GM12878 (cell line): Measurements from ENCODE around the gene SLIT1. TPM values are rescaled to one million over a fixed set of nuclear protein-coding genes. Genes with fewer than 3 reads are reported as not detected.

ENCODE experiments used
- ATAC-seq: fragments of 200-7000 bp; cut with Tn5 transposase; 3 replicates; pipeline ENCODE4 v1.9.1; 2020; ENCODE audit warnings: mild to moderate bottlenecking, moderate library complexity
- BruUV-seq: library from RNA; stranded (reverse); fragments of 400-500 nt; replicated peaks from 2 replicates; lab custom pipeline; 2021; lab: Mats Ljungman, UMichigan
- CTCF ChIA-PET: fragments of 300-600 bp; sonication (Branson Sonifier 250); formaldehyde crosslinking; extraction: SDS; loops from one replicate; lab custom pipeline; 2021; ENCODE audit warnings: inconsistent platforms; lab: Yijun Ruan, JAX
- POLR2A ChIA-PET: fragments of 350-600 bp; formaldehyde crosslinking; extraction: SDS; loops from one replicate; lab custom pipeline; 2021; ENCODE audit warnings: inconsistent platforms; lab: Charles Lee
- RAD21 ChIA-PET: fragments of 300-600 bp; sonication (Branson Sonifier 250); formaldehyde crosslinking; loops from one replicate; lab custom pipeline; 2023; ENCODE audit warnings: antibody characterized with exemption; ENCODE audit not compliant: unreplicated experiment; lab: Charles Lee
- SMC1A ChIA-PET: fragments of 300-600 bp; sonication (Branson Sonifier 250); formaldehyde crosslinking; loops from one replicate; lab custom pipeline; 2023; ENCODE audit not compliant: unreplicated experiment, uncharacterized antibody; lab: Charles Lee
- DNase-seq: peaks from one replicate; pipeline ENCODE4 v3.0.0-alpha.2; 2011; ENCODE audit warnings: low read depth, low spot score
- FAIRE-seq: peaks from 3 replicates; lab custom pipeline; 2011; peaks lifted over from hg19 to GRCh38; lab: Jason Lieb, UNC
- H2AFZ ChIP-seq: 2 replicates; pipeline ENCODE4 v1.6.0; 2011; ENCODE audit warnings: low read depth, low read length, control low read depth; ENCODE audit not compliant: control insufficient read depth
- H3K27ac ChIP-seq: 2 replicates; pipeline ENCODE4 v1.5.1; 2011; ENCODE audit warnings: control low read depth; ENCODE audit not compliant: control insufficient read depth, insufficient read depth
- H3K27me3 ChIP-seq, 2 experiments: replicated peaks in 1 of 2; 2 replicates each; pipeline versions ENCODE4 v1.6.0 to v1.6.1; 2011; ENCODE audit warnings: low read length in 1 of 2; ENCODE audit not compliant: control insufficient read depth in 2 of 2, insufficient read depth in 2 of 2
- H3K36me3 ChIP-seq, 2 experiments: 2 replicates each; pipeline ENCODE4 v1.5.1; 2011; ENCODE audit warnings: low read length in 1 of 2; ENCODE audit not compliant: control insufficient read depth in 2 of 2, insufficient read depth in 2 of 2
- H3K4me1 ChIP-seq: 2 replicates; pipeline ENCODE4 v1.6.1; 2011; ENCODE audit warnings: mild to moderate bottlenecking, low read length, moderate library complexity, mixed read lengths; ENCODE audit not compliant: control insufficient read depth, insufficient read depth
- H3K4me2 ChIP-seq: 2 replicates; pipeline ENCODE4 v1.6.0; 2011; ENCODE audit warnings: control low read depth; ENCODE audit not compliant: control insufficient read depth, insufficient read depth
- H3K4me3 ChIP-seq: fragments of 200-600 bp; sonication (generic); 2 replicates; pipeline ENCODE4 v1.5.1; 2016
- H3K79me2 ChIP-seq: 2 replicates; pipeline ENCODE4 v1.6.0; 2011; ENCODE audit warnings: low read length; ENCODE audit not compliant: control insufficient read depth, insufficient read depth
- H3K9ac ChIP-seq: 2 replicates; pipeline ENCODE4 v1.8.0; 2011; ENCODE audit warnings: low read length, control low read depth, mixed read lengths; ENCODE audit not compliant: control insufficient read depth, insufficient read depth
- H3K9me3 ChIP-seq: replicated peaks from 3 replicates; pipeline ENCODE4 v1.5.1; 2011; ENCODE audit warnings: mild to moderate bottlenecking, low read length; ENCODE audit not compliant: control insufficient read depth, insufficient read depth
- H4K20me1 ChIP-seq: 2 replicates; pipeline ENCODE4 v1.6.0; 2011; ENCODE audit not compliant: control insufficient read depth, insufficient read depth
- ASH2L ChIP-seq: fragments of 300-600, 200-600 bp; sonication (generic); IDR thresholded peaks from 2 replicates; pipeline ENCODE4 v1.6.1; 2017; ENCODE audit warnings: low read depth, mild to moderate bottlenecking, borderline replicate concordance
- CBFB ChIP-seq: IDR thresholded peaks from 2 replicates; pipeline ENCODE4 v1.6.1; 2016; ENCODE audit warnings: antibody characterized with exemption, low read depth
- CBX5 ChIP-seq: sonication (generic); IDR thresholded peaks from 2 replicates; pipeline ENCODE4 v1.6.1; 2016; ENCODE audit warnings: low read depth, moderate library complexity, mild to moderate bottlenecking, inconsistent platforms
- CHD2 ChIP-seq: IDR thresholded peaks from 2 replicates; pipeline ENCODE4 v1.6.1; 2011; ENCODE audit warnings: low read depth, low read length, improper control_type of control experiment, borderline replicate concordance
- CREB1 ChIP-seq: IDR thresholded peaks from 2 replicates; pipeline ENCODE4 v1.6.1; 2012; ENCODE audit warnings: low read depth, mild to moderate bottlenecking, inconsistent platforms
- FOS ChIP-seq: IDR thresholded peaks from 3 replicates; pipeline ENCODE4 v1.6.1; 2011; ENCODE audit warnings: borderline replicate concordance; ENCODE audit not compliant: insufficient read length; ENCODE audit errors: extremely low read depth
- FOXM1 ChIP-seq: IDR thresholded peaks from 2 replicates; pipeline ENCODE4 v1.6.1; 2012; ENCODE audit warnings: low read depth, mild to moderate bottlenecking, inconsistent platforms, low read length, moderate library complexity
- GABPA ChIP-seq: IDR thresholded peaks from 2 replicates; pipeline ENCODE4 v1.6.1; 2014; ENCODE audit warnings: antibody characterized with exemption, low read depth, mild to moderate bottlenecking, inconsistent platforms
- LARP7 ChIP-seq: fragments of 450-650 bp; IDR thresholded peaks from 2 replicates; pipeline ENCODE4 v1.6.1; 2017; ENCODE audit warnings: mild to moderate bottlenecking
- RAD21 ChIP-seq: IDR thresholded peaks from 2 replicates; pipeline ENCODE4 v1.6.1; 2011; ENCODE audit warnings: mild to moderate bottlenecking, low read depth, low read length, moderate library complexity; ENCODE audit not compliant: insufficient read depth
- RCOR1 ChIP-seq: conservative IDR thresholded peaks from 2 replicates; pipeline ENCODE4 v1.6.1; 2012; ENCODE audit warnings: low read depth, low read length, improper control_type of control experiment
- RELA ChIP-seq: fragments of 450-650 bp; IDR thresholded peaks from 2 replicates; pipeline ENCODE4 v1.8.0; 2014; ENCODE audit warnings: borderline replicate concordance; ENCODE audit not compliant: partially characterized antibody
- RELB ChIP-seq: fragments of 450-650 bp; IDR thresholded peaks from 2 replicates; pipeline ENCODE4 v1.6.1; 2017; ENCODE audit warnings: low read depth, mild to moderate bottlenecking, moderate library complexity
- RFX5 ChIP-seq: IDR thresholded peaks from 2 replicates; pipeline ENCODE4 v1.6.1; 2011; ENCODE audit warnings: low read depth, low read length, improper control_type of control experiment
- SREBF1 ChIP-seq: IDR thresholded peaks from 2 replicates; pipeline ENCODE4 v1.6.1; 2012; ENCODE audit warnings: mild to moderate bottlenecking, low read length
- ZNF207 ChIP-seq: fragments of 450-650 bp; IDR thresholded peaks from 2 replicates; pipeline ENCODE4 v1.6.1; 2014; ENCODE audit warnings: antibody characterized with exemption, mild to moderate bottlenecking, borderline replicate concordance
- in situ Hi-C: fragments of 300-500 bp; cut with MboI; formaldehyde crosslinking; loops from 9 replicates; pipeline ENCODE4 v1.14.3; 2018; ENCODE audit warnings: mixed read lengths
- intact Hi-C: fragments of 100-400 bp; cut with micrococcal nuclease; formaldehyde crosslinking; loops from one replicate; pipeline ENCODE4 v1.14.2; 2022; ENCODE audit not compliant: unreplicated experiment
- polyA plus RNA-seq, 11 experiments: library from polyadenylated mRNA; depleted of rRNA in 4 of 11; unstranded in 6 of 11; stranded (reverse) in 5 of 11; fragments of >200 nt; fragmentation: Nextera tagmentation in 4 of 11; fragmentation: Illumina TruSeq in 1 of 11; extraction: Ambion mirVana in 4 of 11; extraction: Trizol in 1 of 11; gene quantifications; 1 replicate in 1 of 11; 2 replicates in 10 of 11; pipeline versions ENCODE4 v1.2.1 to v1.2.3, GENCODE V29; 2011 to 2016; ENCODE audit warnings: inconsistent platforms in 2 of 11, missing spikeins in 2 of 11, low read depth in 1 of 11
- total RNA-seq, 4 experiments: library from RNA; depleted of rRNA in 3 of 4; stranded (reverse); fragments of >200 nt in 3 of 4; fragmentation: Illumina TruSeq in 1 of 4; extraction: Trizol in 1 of 4; gene quantifications; 2 replicates each; pipeline versions ENCODE4 v1.2.1 to v1.2.3, GENCODE V29; 2013 to 2021
- TF ChIP-seq, protein P1 (sequence below): fragments of 450-650 bp; IDR thresholded peaks from 2 replicates; pipeline ENCODE4 v1.6.1; 2017; ENCODE audit warnings: mild to moderate bottlenecking

The SLIT1 gene
- total and polyA plus RNA-seq, 10 of the 15 experiments (the other 5 are each of a cell fraction or from before 2014, with no cell fraction given), result 0.04 to 0.19 (median 0.06) TPM; not detected in 4

DNA sequence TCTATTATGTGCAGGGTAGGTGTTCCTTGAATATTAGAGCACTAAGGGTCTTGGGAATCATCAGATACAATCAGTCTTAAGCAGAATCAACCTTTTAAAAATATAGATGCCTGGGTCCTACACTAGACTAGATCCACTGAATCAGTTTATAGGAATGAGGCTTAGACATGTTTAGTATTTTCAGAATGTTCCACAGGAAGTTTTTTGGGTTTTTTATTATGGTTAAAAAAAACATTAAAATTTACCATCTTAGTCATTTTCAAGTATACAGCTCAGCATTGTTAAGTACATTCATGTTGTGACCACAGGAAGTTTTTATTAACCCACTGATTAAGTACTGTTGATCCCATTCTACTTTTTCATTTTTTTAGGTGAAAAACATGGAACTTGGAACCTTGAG, 217.9 kb downstream of the SLIT1 start:
- BruUV-seq, result no TSS peak

More for the DNA sequence above, 217.9 kb downstream of the SLIT1 start:
- Histone ChIP-seq H3K9me3 (no peaks in the 10 kb centered on the region), H3K4me1 (no peaks in the 10 kb centered on the region; the same call in 1 of the 2 replicates), H2AFZ (no peak overlapping the region)
- no peak for ATAC-seq
- no peak for DNase-seq
- no peak for FAIRE-seq
- SMC1A ChIA-PET, result interaction anchor here (1.0 to 1.2 kb wide), 4 partner anchors 10 to 56 kb away, joined by 3 read pairs; no protein-coding TSS in a partner anchor
- no peak for TF ChIP-seq CHD2
- TF ChIP-seq FOXM1, result no peak
- TF ChIP-seq RELA, result no peak
- TF ChIP-seq FOS, result no peak
- no peak for TF ChIP-seq CBX5
- no peak for TF ChIP-seq SREBF1
- no peak for TF ChIP-seq RAD21
- no peak for TF ChIP-seq CREB1
- no peak for TF ChIP-seq RCOR1
- TF ChIP-seq LARP7, result no peak
- TF ChIP-seq, protein P1, sequence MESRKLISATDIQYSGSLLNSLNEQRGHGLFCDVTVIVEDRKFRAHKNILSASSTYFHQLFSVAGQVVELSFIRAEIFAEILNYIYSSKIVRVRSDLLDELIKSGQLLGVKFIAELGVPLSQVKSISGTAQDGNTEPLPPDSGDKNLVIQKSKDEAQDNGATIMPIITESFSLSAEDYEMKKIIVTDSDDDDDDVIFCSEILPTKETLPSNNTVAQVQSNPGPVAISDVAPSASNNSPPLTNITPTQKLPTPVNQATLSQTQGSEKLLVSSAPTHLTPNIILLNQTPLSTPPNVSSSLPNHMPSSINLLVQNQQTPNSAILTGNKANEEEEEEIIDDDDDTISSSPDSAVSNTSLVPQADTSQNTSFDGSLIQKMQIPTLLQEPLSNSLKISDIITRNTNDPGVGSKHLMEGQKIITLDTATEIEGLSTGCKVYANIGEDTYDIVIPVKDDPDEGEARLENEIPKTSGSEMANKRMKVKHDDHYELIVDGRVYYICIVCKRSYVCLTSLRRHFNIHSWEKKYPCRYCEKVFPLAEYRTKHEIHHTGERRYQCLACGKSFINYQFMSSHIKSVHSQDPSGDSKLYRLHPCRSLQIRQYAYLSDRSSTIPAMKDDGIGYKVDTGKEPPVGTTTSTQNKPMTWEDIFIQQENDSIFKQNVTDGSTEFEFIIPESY, result no peak
- TF ChIP-seq GABPA, result no peak
- TF ChIP-seq CBFB, result no peak
- TF ChIP-seq RFX5, result no peak
- no peak for TF ChIP-seq ASH2L
- TF ChIP-seq RELB, result no peak
- TF ChIP-seq ZNF207, result no peak
- TF ChIP-seq, all 136 proteins: peak for 0
- H3K79me2 ChIP-seq, result no peaks in the 10 kb centered on the region
- no peak overlapping the region for H3K4me2 ChIP-seq
- H4K20me1 ChIP-seq, result no peaks in the 10 kb centered on the region
- H3K9ac ChIP-seq, result no peak overlapping the region
- no peak overlapping the region for H3K27ac ChIP-seq
- no peaks in the 10 kb centered on the region for H3K27me3 ChIP-seq
- ChIA-PET POLR2A (interaction anchor here (0.9 kb wide), 1 partner anchor 135 kb away, joined by 3 read pairs; no protein-coding TSS in a partner anchor), RAD21 (no interaction called here), CTCF (interaction anchor here (1.0 to 1.3 kb wide), 2 partner anchors 69 to 114 kb away, joined by 3 read pairs; no protein-coding TSS in a partner anchor)
- in situ Hi-C loops (no loop called here), intact Hi-C loops (no loop called here)
- H3K36me3 ChIP-seq, result no peaks in the 10 kb centered on the region
- no peak overlapping the region for H3K4me3 ChIP-seq
